Stimulated activated CD8-positive, alpha-beta memory T cell treated with anti-CD3 and anti-CD28 coated beads, Interleukin-4, amount 100 ng/mL, for 1 hour (primary cell): ENCODE results near the gene RAPGEF1.
"Not testable (repeated sequence)": the region's sequence is repeated elsewhere in the genome, so short reads cannot be mapped to it uniquely, and the experiment has no call there.

Source experiments
- DNase-seq, 2 donors: peaks; one replicate each; pipeline ENCODE4 v3.0.0-alpha.2; 2020; ENCODE audit warnings: low read depth in 2 of 2, low spot score in 1 of 2

RAPGEF1 gene

DNA sequence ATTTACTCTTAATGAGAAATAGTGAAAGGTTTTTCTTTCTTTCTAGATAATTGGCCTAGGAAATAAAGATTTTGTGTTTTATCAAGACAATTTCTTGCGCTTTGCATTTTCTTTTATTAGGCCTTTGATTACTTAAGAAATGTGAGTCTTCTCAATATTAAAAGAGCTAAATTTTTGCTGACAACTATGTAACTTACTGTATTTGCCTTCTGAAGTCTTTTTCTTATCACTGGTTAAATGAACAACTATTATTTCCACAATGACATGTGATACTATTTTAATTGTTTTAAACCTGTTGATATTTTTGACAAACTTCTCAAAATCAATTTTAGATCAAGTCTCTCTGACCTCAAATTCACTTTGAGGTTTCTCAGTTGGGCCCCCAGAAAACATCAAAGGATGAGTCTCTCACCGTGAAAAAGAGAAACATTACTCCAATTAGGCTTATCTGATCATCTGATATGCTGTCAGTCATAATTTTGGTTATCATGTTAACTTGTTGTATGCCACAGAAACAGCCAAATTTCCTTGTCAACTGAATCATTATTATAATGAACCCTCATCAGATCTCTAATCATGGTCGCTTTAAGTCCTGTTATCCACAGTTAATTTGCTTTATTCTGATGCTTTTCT lies 48.8 kb downstream of the RAPGEF1 start:
- DNase-seq = no peak

DNA sequence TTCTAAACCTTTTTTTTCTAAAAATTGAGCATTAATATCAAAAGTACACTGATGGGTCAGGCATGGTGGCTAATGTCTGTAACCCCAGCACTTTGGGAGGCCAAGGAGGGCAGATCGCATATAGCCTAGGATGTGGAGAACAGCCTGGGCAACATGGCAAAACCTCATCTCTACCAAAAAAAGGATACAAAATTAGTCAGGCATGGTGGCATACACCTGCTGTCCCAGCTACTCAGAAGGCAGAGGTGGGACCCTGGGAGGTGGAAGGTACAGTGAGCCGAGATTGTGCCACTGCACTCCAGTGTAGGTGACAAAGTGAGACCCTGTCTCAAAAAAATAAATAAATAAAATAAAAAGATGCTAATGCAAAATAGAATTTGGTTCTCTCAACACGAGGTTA lies 49.4 kb downstream of the RAPGEF1 start:
- no peak for DNase-seq

DNA sequence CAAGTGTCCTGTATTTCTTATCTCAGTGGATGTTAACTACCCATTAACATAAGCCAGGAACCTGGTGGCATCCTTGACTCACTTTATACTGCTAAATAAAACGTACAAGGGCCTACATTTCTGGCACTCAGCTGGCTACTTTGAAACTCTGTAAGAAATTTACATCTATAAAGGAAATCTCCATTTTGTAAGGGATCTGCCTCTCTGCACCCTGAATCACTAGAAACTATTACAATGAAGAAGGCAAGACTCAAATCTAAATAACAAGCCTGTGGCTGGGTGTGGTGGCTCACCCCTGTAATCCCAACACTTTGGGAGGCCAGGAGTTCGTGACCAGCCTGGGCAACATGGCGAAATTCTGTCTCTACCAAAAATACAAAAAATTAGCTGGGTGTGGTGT lies 51.5 kb downstream of the RAPGEF1 start:
- DNase-seq = no peak

DNA sequence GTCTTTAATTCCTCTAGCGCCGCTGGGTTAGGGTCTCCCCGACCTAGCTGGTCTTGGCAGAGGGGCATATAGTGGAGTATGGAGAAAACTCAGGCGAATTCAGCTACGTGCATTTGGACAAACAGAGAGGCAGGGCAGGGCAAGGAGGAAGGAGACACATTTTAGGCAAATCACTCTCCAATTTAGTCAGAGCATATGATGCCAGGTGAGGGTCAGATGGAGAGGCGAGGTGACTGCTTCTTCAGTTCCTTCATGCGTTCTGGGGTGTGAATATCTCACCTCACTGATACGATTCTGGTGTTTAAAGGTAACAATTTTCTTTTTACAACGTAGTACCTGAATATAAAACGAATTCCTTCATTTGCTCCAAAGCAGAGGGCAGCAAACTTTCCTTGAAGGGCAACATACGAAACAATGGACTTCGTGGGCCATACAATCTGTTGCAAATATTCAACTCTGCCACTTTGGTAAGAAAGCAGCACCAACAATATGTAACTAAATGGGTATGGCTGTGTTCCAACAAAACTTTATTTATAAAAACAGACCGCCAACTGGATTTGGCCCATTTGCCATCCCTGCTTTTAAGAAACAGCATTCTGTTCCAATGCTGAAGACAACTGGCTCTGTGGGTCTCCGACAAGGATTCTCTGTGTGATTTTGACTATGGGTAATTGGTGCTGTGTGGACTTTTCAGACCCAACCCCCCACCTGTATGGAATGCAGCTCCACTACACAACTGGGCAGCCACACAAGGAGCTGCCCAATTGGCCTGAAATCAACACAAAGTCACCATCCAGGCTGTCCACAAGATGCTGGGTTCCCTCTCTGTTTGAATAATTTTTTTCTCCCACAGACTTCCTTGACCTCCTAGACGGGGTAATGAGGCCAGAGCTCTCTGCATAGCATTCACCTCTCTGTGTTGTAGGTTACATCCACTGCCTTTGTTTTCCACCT lies 53.8 kb downstream of the RAPGEF1 start:
- no peak for DNase-seq

DNA sequence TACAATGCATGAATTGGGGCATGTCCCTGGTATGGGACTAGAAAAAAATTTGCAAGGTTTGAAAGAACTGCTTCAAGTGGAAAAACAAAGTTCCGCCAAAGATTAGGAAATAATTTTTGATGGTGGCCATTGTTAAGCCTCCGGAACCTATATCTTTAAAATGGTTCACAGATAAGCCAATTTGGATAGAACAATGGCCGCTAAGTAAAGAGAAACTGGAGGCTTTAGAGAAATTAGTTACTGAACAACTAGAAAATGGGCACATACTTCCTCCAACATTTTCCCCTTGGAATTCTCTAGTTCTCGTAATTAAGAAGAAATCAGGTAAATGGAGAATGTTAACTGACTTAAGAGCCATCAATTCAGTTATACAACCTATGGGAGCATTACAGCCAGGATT lies 56.8 kb downstream of the RAPGEF1 start:
- not testable (repeated sequence) for DNase-seq

DNA sequence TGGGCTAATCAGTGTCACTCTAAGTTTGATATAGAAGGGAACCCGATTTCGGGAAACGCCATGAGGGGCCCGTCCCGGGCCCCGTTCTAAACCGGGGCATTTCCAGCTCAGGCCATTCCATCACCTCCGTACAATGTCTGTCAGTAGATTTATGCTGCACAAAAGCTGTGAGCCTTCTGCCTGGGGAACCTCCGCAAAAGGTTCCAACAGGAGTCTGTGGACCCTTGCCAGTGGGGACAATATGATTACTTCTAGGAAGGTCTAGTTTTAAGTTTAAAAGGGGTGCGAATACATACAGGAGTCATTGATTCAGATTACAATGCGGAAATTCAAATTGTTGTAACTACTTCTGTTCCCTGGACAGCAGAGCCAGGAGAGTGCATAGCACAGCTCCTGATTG lies 57.6 kb downstream of the RAPGEF1 start:
- no peak for DNase-seq

DNA sequence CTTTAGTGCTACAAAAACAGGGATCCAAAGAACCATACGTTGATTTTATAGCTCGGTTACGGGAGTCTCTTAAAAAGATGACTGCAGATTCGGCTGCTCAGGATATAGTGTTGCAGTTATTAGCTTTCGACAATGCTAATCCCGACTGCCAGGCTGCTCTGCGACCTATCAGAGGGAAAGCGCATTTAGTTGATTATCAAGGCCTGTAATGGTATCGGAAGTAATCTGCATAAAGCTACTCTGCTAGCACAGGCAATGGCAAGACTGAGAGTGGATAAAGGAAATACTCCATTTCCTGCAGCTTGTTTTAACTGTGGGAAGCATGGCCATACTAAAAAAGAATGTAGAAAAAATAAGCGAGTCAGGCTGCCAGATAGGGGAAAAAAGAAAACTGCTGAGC lies 58.0 kb downstream of the RAPGEF1 start:
- not testable (repeated sequence) for DNase-seq

DNA sequence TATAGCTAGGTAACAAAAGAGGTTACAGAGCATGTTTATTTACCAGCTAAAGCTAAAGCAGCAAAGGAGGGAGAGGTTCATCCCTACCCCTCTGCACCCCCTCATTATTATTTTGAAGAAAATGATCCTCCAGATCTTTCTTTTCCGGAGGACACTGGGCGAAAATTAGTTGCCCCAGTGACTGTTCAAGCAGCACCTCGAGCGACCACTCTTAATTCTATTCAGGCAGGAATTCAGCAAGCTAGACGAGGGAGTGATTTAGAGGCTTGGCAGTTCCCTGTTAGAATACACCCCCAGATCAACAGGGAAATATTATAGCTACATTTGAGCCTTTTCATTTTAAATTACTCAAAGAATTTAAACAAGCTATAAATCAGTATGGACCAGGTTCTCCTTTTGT lies 58.8 kb downstream of the RAPGEF1 start:
- not testable (repeated sequence) for DNase-seq

DNA sequence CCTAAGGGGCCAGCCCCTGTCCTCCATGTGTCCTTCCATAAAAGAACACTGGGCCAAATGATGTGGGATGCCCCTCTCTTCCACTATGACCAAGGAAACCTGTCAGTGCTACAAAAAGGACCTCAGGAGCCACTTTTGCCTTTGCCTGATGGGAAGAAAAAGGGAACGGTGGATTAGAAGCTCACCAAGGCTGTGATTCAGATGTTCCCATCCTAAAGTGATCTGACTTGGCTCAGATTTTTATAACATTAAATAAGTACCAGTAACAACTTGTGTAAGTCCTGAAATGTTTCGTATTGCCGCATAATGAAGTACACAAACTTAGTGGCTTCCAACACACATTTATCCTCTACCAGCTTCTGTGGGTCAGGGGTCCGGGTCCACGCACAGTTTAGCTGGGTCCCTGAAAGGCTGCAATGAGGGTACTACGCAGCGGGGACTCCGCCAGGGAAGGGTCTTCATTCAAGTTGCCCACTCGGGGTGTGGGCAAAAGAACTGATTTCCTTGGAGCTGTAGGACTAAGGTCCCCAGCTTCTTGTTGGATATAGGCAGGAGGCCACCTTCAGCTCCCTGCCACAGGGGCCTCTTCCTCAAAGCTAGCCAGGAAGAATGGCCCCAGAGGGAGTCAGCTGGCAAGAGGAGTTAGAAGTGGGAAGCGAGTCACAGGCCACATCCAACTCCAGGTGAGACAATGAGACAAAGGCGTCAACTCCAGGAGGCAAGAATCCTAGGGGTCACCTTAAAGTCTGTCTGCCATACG lies 60.4 kb downstream of the RAPGEF1 start:
- DNase-seq = no peak

DNA sequence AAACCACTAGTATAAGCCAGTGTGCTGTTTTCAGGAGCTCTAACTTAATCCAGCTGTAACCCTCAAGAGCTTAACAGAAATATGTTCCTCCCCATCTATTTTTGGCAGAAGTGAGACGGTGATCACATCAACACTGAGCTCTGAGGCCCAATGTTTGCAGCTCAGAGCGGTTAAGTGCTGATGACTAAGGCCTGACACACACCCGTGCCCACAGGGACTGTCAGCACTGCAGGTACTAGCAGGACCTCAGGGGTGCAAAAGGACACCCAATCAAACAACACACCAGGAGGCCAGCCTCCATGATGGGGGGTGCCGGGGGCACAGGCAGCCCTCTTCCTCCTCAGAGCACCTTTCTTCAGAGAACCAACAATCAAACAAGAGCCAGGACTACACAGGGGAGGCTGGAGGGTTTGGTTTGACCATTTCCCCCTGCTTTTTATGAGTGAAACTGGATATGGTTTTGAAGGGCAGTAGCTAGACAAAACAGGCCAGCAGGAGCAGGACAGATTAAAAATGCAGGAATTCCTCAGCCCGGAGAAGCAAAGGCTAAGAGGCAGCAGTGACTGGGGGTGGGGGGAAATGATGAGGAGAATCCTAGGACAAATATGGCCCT lies 61.3 kb downstream of the RAPGEF1 start:
- DNase-seq = peak; percentile 40 to 61

DNA sequence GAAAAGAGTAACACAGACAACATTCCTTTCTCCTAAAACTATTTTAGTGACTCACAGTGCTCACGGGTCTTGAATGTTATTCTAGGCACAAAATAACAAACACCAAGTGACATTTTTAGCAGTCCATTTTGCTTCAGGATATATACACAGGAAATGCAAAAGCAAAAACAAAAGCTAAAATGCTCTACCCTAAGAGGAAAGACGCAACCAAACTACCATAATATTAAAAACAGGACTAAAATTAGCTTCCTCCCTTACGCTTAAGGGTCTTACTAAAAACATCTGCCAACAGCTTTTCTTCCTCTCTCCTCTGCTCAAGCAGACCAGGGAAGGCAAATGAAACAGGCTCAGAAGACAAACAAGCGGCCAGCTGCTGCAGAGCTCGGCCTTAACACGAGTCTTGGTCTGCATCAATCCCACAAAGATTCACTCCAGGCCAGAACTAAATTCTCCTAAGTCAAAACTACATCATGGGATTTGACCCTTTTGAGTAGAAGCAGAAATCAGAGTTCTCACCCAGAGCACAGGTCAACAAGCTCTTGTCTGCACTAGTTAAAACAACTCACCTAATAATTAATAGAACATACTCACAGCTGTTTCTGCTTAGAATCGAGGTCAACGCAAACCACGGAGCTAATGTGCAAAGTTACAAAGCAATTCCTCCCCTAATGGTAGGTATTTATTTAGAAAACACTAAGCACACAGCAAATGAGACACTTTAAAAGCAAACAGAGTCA lies 62.3 kb downstream of the RAPGEF1 start:
- DNase-seq = no peak

DNA sequence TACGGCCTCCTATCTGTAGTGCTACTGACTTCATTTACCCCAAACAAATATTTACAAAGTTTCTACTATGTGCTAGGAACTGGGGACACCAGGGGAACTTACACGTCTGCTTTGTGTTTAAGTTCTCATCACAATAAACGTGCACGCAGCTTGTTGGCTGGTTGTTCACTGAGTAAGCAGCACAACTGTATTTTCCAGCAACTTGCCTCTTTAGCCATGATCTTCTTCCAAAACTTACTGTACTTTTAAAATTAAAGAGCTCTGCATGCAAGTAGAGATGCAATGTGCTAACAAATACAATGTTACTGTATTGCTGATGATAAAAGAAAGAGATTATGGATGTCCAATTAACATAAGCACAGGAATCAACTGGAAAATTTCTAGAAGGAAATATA lies 62.8 kb downstream of the RAPGEF1 start:
- no peak for DNase-seq

DNA sequence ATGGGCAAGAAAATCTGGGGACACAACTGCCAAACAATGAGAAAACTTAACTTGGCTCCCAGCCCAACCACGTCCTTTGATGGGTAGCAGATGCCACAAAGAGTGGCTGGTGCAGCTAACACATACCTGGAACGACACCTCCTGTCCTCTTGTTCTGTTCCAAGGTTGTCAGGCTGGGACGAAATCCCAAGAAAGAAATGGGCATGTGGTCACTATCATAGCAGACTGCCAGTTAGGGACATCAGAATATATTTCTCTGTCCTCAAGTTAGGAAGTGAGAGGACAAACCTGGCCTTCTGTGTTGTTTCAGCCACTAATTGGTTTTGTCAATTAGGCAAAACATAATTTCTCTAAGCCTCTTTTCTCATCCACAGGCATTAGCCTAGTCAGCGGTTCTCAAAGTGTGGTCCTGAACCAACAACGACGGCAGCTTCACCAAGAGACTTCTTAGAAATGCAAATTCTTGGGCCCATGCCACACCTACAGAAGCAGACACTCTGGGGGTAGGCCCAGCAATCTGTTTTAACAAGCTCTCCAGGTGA lies 63.4 kb downstream of the RAPGEF1 start:
- DNase-seq = no peak

DNA sequence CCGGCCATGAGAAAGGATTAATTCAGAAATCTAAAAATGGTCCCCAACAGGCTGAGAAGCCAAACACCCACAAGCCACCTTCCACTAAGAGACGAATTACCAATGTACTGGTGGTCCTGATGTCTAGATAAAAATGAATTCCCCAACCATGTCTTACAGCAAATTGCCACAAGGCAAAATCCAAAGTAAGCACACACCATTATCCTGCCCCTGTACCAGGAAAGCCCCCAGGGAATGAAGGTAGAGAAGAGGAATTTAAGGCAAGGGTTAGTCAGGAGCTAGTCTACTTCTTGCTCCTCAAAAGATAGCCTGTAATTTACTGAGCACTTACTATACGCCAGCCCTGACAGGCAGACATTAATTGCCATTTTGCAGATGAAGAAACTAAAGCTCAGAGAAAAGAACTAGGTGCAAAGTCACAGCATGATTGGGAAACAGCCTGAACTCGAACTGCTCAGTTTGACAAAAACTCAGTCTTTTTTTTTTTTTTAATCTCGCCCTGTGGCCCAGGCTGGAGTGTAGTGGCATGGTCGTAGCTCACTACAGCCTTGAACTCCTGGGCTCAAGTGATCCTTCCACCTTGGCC lies 64.3 kb downstream of the RAPGEF1 start:
- DNase-seq = no peak

DNA sequence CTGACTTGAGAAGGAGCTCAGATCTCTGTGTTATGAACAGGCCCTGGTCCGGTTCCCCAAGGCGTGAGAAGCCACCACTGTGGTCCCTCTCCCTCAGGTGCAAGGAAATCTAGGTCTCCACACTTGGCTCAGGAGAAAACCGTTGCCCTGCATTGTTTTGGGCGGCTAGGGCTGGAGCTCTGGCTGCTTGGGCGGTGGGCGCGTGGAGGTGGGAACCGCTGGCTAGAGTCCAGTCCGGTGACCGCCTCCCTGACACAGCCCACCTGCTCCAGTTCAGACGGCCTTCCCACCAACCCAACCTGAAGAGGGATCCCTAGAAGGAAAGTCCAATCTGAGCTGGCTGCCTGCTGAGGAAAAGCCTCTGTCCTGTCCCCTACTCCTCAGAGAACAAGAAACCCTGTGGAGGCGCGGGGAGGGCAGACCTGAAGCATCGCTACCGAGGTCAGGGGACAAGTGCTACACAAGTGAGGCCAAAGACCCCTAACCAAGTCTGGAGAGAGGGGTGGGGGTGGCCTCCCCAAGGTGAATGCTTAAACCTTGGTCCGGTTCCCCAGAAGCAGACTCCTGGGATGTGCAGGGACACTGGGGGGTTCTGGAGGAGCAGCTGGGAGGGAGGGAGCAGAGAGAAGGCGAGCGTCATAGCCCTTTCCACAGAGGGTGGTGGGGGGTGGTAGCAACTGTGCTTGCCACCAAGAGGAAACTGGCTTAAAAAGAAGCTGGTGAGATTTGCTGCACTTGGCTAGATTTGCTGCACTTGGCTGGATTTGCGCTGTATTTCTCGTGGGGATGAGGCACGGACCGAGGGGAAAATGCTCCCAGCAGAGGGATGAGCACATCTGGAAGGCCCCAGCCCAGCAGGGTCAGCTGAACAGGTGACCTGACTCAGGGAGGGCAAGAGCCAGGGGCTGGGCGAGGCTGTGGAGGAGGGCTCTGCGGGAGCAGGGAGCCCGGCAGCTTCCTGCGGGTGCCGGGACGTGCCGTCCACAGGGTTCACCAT lies 65.2 kb downstream of the RAPGEF1 start:
- DNase-seq = no peak

DNA sequence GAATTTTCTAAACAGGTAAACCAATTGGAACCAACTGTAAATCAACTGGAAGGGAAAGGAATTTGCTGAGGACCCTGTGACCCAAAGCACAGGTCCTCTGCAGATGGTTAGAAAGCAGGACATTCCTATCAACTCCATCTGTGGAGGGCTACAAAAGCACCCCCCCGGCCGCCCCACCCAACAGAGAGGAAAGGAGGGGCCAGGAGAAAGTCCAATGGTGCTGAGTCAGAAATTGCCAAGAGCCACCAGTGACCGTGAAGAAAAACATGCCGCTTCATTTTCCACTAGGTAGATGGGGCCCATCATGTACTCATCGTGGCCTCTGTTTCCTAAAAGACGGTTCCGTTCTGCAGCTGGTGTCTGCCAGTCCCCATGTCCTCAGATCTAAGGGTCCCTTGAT lies 66.3 kb downstream of the RAPGEF1 start:
- no peak for DNase-seq

DNA sequence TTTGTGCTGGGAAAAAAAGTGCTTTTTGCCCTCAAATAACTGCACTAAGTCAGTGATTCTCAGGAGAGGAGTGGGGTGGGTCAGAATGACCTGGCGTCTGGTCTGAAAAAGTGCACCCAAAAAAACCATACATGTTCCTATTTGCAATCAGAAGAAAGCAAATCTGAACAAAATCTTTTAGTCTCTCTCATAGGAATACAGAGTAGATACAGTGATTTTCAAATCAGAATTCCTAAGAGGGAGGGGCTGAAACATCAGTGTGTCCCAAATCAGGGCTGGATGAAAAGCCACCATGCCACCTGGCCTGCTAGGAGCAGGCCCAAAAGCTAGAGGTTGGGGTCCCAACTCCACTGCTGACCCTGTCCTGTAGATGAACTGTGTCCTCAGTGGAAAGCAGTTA lies 66.8 kb downstream of the RAPGEF1 start:
- DNase-seq = no peak

DNA sequence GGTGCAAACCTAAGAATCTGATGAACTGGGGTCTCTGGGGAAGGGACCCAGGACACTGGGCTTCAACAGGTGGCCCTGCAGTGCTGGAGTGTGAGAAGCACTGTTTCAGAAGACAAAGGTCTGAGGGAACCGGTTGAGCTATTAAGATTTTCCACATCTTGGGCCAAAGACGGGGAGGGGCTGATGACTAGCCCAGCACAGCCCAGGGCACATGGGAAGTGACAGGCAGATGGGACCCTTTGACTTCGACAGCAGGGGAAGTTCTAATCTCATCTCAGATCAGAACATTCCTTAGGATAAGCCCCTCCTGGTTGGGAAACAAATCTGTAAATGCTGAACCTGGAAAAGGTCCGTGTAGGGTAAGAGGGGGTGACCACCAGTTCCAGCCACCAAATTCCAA lies 67.4 kb downstream of the RAPGEF1 start:
- DNase-seq = no peak

DNA sequence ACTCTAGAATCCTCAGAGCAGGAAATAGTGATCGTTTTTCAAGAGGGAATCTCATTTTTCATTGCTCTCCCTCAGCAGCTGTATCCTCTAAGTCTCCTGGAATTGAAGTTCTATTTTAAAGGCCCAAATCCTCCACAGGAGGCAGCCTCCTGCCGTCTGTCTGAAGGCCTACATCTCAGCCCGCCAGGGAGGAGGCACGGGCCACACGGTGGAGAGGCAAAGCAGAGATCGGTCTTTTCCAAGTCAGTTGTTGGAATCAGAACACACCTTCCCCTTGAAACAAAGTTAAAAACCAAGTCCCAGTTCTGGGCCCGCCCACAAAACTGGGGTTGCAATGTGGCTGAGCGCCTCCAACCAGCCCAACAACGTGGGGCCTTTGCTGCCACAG lies 68.7 kb downstream of the RAPGEF1 start:
- no peak for DNase-seq
